ENCODE measurements around the gene DISC1. TPM values are rescaled to one million over a fixed set of nuclear protein-coding genes. Genes with fewer than 3 reads are reported as not detected.
A peak's percentile ranks its signal among the peaks of the same experiment; 100 is the strongest.

DISC1 gene
- total and polyA plus RNA-seq, 2 of the 13 experiments (the other 11 are each of a cell fraction or from before 2014, with no cell fraction given): 4.2 to 4.6 TPM

DNA sequence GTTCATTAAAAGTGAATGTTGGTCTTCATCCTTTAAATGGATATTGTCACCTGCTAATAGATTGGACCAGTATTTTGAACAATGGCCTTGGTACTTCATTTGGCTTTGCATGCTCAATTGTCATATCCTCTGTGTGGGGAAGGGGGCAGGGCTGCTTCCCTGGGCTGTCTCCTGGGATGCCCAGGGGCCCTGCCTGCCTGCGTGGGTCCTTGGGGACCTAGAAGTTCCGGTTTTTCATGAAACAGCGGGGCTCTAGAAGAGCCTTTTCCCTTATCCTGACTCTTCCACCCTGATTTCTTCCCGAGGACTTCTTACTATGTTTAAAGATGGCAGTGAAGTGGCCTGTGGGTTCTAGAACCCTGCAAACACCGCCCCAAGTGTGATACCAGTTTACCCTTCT lies 97.5 kb downstream of the DISC1 start (continued):
- TF ChIP-seq, protein P1, sequence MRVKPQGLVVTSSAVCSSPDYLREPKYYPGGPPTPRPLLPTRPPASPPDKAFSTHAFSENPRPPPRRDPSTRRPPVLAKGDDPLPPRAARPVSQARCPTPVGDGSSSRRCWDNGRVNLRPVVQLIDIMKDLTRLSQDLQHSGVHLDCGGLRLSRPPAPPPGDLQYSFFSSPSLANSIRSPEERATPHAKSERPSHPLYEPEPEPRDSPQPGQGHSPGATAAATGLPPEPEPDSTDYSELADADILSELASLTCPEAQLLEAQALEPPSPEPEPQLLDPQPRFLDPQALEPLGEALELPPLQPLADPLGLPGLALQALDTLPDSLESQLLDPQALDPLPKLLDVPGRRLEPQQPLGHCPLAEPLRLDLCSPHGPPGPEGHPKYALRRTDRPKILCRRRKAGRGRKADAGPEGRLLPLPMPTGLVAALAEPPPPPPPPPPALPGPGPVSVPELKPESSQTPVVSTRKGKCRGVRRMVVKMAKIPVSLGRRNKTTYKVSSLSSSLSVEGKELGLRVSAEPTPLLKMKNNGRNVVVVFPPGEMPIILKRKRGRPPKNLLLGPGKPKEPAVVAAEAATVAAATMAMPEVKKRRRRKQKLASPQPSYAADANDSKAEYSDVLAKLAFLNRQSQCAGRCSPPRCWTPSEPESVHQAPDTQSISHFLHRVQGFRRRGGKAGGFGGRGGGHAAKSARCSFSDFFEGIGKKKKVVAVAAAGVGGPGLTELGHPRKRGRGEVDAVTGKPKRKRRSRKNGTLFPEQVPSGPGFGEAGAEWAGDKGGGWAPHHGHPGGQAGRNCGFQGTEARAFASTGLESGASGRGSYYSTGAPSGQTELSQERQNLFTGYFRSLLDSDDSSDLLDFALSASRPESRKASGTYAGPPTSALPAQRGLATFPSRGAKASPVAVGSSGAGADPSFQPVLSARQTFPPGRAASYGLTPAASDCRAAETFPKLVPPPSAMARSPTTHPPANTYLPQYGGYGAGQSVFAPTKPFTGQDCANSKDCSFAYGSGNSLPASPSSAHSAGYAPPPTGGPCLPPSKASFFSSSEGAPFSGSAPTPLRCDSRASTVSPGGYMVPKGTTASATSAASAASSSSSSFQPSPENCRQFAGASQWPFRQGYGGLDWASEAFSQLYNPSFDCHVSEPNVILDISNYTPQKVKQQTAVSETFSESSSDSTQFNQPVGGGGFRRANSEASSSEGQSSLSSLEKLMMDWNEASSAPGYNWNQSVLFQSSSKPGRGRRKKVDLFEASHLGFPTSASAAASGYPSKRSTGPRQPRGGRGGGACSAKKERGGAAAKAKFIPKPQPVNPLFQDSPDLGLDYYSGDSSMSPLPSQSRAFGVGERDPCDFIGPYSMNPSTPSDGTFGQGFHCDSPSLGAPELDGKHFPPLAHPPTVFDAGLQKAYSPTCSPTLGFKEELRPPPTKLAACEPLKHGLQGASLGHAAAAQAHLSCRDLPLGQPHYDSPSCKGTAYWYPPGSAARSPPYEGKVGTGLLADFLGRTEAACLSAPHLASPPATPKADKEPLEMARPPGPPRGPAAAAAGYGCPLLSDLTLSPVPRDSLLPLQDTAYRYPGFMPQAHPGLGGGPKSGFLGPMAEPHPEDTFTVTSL (CRISPR knock-in tag; IDR thresholded peaks at IDR 0.05; ENCODE audit: borderline replicate concordance): no peak
- TF ChIP-seq REPIN1 (CRISPR knock-in tag; IDR thresholded peaks at IDR 0.05; ENCODE audit: borderline replicate concordance, low read depth): no peak

DNA sequence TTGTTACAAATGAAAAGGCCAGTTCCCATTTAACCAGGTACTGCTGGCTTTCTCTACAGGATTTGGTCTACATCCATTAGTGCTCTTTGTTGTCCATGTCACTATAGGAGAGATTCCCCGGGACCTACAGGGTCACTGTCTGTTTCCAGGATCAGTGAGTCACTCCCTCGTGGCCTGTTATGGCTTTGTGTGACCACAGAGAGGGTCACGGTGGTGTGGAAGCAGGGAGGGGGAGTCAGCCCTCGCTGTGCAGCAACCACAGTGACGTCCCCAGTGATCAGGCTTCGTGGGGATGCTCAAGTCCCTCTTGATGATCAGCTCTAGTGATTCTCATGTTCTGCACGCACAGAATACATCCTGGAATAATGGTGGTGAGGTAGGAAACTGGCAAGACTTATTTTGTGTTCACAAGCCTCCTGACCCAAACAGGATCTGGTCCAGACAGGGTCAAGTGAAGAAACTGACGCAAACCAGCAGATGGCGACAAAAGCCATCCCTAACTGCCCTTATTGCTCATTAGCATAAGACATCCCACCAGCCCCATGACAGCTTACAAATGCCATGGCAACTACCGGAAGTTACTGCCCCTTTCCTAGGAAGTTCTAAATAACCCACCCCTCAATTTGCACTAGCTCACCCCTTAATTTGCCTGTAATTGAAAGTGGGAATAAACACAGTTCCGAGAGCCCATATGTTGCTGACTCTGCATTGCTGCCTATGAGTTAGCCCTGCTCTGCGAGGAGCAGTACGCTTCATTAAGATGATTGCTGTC lies 98.5 kb downstream of the DISC1 start:
- peak; percentile 92 for ATAC-seq
- TF ChIP-seq, protein P2, sequence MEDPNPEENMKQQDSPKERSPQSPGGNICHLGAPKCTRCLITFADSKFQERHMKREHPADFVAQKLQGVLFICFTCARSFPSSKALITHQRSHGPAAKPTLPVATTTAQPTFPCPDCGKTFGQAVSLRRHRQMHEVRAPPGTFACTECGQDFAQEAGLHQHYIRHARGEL (CRISPR knock-in tag; IDR thresholded peaks at IDR 0.05): peak; percentile 99
- TF ChIP-seq ZNF251 (CRISPR knock-in tag; IDR thresholded peaks at IDR 0.05): no peak
- peak; percentile 37; the same call in 1 of the 2 replicates for TF ChIP-seq RAD21 (CRISPR knock-in tag; IDR thresholded peaks at IDR 0.05)
- 0 out of 2 replicates have a peak, but pooled peaks have one; percentile 24 for TF ChIP-seq RFX3 (CRISPR knock-in tag; IDR thresholded peaks at IDR 0.05)
- TF ChIP-seq MAFK (conservative IDR thresholded peaks at IDR 0.05 in 1 of 2, IDR thresholded peaks at IDR 0.05 in 1 of 2; ENCODE audit: low read length in 2 of 2): peak; percentile 48 to 61
- TF ChIP-seq GABPA (IDR thresholded peaks at IDR 0.05; ENCODE audit: low read depth, low read length): no peak
- peak; percentile 41; the same call in 1 of the 2 replicates for TF ChIP-seq GABPA (CRISPR knock-in tag; IDR thresholded peaks at IDR 0.05; ENCODE audit: low read depth)
- TF ChIP-seq RFX1 (IDR thresholded peaks at IDR 0.05): peak; percentile 23; the same call in 1 of the 2 replicates
- TF ChIP-seq, protein P3, sequence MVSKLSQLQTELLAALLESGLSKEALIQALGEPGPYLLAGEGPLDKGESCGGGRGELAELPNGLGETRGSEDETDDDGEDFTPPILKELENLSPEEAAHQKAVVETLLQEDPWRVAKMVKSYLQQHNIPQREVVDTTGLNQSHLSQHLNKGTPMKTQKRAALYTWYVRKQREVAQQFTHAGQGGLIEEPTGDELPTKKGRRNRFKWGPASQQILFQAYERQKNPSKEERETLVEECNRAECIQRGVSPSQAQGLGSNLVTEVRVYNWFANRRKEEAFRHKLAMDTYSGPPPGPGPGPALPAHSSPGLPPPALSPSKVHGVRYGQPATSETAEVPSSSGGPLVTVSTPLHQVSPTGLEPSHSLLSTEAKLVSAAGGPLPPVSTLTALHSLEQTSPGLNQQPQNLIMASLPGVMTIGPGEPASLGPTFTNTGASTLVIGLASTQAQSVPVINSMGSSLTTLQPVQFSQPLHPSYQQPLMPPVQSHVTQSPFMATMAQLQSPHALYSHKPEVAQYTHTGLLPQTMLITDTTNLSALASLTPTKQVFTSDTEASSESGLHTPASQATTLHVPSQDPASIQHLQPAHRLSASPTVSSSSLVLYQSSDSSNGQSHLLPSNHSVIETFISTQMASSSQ (IDR thresholded peaks at IDR 0.05; ENCODE audit: low read depth): no peak
- TF ChIP-seq, protein P3 (CRISPR knock-in tag; IDR thresholded peaks at IDR 0.05; ENCODE audit: borderline replicate concordance): no peak
- peak; percentile 47 for TF ChIP-seq ZMYM4 (CRISPR knock-in tag; IDR thresholded peaks at IDR 0.05)

More for the DNA sequence above, 98.5 kb downstream of the DISC1 start:
- in situ Hi-C loops (cut with HindIII; ENCODE audit: extremely low pct_ligation_motif_present, low pct_unique_long_range_greater_than_20kb): no loop called here
- DNase-seq (ENCODE audit: low spot score) (peak; percentile 57), FAIRE-seq (peak; percentile 85)
- no peaks in the 10 kb centered on the region for H3K79me2 ChIP-seq (ENCODE audit: insufficient read depth, low read length)
- H3K4me1 ChIP-seq (ENCODE audit: insufficient read depth, low read length): 0 out of 2 replicates have a peak, but pooled peaks cover 6% of the 10 kb centered on the region
- intact Hi-C loops (cut with micrococcal nuclease; ENCODE audit: unreplicated experiment): loop anchor here (2.0 kb wide), 2 partner anchors 34 to 82 kb away; no protein-coding TSS in a partner anchor
- H3K4me2 ChIP-seq (ENCODE audit: low read depth, low read length): no peak overlapping the region
- no peak overlapping the region for H3K9ac ChIP-seq (ENCODE audit: insufficient read depth, low read depth, low read length)
- H3K27ac ChIP-seq (ENCODE audit: extremely low read length, insufficient read depth, low read length): no peak overlapping the region
- no peak overlapping the region for H2AFZ ChIP-seq (ENCODE audit: low read length)
- no peak overlapping the region for H3K4me3 ChIP-seq (replicated peaks in 1 of 3; ENCODE audit: insufficient read depth in 1 of 3, low read depth in 2 of 3, low read length in 3 of 3)
- H3K9me3 ChIP-seq (ENCODE audit: low read length): no peaks in the 10 kb centered on the region
- H3K27me3 ChIP-seq (ENCODE audit: control insufficient read depth in 1 of 2, insufficient read depth in 2 of 2, low read length in 2 of 2): no peaks in the 10 kb centered on the region
- ChIA-PET POLR2A (no interaction called here), CTCF (ENCODE audit: low intra/inter-chr PET ratio, low total read pairs) (no interaction called here)
- BruUV-seq (replicated peaks): no TSS peak
- no peaks in the 10 kb centered on the region for H4K20me1 ChIP-seq (ENCODE audit: insufficient read depth, low read length)
- no peaks in the 10 kb centered on the region; a peak in 1 of 5 replicates for H3K36me3 ChIP-seq (replicated peaks in 1 of 2; ENCODE audit: control insufficient read depth in 1 of 2, insufficient read depth in 2 of 2, low read length in 2 of 2)
- WGBS (ENCODE audit: low lambda C conversion rate): 71% methylated on average over 10 of the region's 13 CpGs
